Right ventricle myocardium inferior (tissue), 1 donor: Measurements from ENCODE around the gene PLCB2. TPM values are rescaled to one million over a fixed set of nuclear protein-coding genes. Genes with fewer than 3 reads are reported as not detected.

Experiments
- ATAC-seq: fragments of 200-7000 bp; cut with Tn5 transposase; one replicate; pipeline ENCODE4 v1.9.1; 2020; ENCODE audit warnings: mild to moderate bottlenecking, moderate library complexity
- DNase-seq: peaks from one replicate; pipeline ENCODE4 v3.0.0; 2021; ENCODE audit errors: missing footprints
- intact Hi-C: fragments of 100-400 bp; cut with DNase I; formaldehyde crosslinking; loops from one replicate; pipeline ENCODE4 v1.11.0; 2022
- total RNA-seq: library from RNA; stranded (reverse); fragmentation: NEBNext Ultra II Directional; extraction: Animal tissue kit (Norgen Biotek cat#: 25700); gene quantifications from one replicate; pipeline ENCODE4 v1.2.1, GENCODE V29; 2021
- donor health status: DM: no; HTN: yes; CAD: no; lungs with severe emphysema.

Gene PLCB2
- total RNA-seq, 1 donor from 2014 or later = 8.2 TPM

DNA sequence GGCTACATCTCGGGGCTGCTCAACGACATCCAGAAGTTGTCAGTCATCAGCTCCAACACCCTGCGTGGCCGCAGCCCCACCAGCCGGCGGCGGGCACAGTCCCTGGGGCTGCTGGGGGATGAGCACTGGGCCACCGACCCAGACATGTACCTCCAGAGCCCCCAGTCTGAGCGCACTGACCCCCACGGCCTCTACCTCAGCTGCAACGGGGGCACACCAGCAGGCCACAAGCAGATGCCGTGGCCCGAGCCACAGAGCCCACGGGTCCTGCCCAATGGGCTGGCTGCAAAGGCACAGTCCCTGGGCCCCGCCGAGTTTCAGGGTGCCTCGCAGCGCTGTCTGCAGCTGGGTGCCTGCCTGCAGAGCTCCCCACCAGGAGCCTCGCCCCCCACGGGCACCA is 41.9 kb downstream of the PLCB2 start:
- ATAC-seq = no peak
- DNase-seq = no peak
- intact Hi-C loops = no loop called here

DNA sequence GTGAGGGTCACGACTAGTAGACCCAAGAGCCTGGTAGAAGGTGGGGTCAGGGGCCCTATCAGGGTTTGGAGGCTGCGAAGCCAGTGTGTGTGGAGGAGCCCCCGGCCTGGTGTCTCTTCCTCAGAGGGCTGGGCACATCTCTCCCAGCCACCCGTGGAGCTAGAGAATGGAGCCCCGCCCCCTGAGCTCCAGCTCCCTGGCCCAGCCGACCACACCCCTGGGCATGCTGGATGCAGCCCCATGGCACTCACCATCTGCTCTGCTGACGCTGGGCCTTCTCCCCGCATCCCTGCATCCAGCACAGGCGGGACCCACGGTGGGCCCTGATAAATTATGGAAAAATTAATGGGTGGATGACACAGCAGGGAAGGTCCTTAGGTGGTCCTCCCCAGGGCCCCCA is 42.4 kb downstream of the PLCB2 start:
- intact Hi-C loops = no loop called here
- DNase-seq = no peak
- ATAC-seq = no peak

DNA sequence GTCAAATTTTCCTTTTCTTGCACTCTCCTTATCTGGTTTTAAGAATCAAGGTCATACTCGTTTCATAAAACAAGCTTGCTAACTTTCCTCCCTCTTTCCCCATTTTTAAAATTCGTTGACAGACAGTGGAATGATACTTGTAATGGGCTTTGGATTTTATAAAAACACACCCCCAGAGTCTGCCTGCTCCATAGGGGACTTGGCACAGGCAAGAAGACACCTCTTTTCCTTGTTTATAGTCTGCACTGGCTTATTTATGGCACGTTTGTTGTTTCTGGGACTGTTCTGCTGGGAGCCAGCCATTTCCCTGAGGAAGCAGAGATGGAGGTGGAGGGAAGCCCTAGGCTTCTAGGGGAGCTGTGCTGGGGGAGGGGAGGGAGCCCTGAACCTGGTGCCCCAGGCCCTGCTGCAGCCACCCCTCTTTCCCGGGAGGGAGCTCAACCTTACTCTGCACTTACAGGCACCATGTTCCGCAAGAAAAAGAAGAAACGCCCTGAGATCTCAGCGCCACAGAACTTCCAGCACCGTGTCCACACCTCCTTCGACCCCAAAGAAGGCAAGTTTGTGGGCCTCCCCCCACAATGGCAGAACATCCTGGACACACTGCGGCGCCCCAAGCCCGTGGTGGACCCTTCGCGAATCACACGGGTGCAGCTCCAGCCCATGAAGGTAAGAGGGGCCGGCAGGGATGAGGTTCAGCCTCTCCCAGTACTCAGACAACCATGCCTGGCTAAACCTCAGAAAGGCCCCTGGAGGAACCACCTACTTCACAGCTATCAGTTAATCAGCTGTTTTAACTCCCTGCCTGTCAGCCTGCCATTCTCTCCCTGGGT is 43.2 kb downstream of the PLCB2 start:
- intact Hi-C loops = no loop called here
- ATAC-seq (no peak), DNase-seq (no peak)

DNA sequence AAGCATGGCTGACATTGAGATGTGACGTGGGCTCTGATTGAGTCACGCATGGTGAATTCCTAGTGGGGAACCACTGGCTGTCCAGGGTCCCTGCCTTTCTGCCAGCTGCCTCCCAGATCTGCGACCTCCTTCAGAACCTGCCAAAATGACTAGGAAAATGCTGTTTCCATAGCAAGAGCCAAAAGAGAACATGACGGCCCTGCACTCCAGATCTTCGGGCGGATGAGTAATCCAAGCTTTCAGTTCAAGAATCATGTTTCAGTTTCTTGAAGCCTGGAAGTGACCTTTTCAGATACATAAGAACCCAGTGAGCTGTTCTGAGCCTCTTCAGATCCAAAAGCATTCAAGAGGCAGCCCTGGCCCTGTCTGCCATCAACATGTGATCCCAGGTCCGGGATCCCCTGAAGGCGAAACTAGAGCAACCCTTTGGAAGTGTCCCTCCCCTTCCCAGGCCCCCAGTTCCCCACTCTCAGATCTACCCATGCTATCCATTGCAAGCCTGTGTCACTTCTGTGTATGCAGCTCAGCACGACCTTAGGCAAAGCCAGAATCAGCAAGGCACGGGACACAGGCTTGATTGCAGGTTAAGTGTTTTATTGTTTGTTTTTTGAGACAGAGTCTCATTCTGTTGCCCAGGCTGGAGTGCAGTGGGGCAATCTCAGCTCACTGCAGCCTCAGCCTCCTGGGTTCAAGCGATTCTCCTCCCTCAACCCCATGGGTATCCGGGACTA is 44.5 kb downstream of the PLCB2 start:
- DNase-seq (no peak), ATAC-seq (no peak)
- intact Hi-C loops = no loop called here

DNA sequence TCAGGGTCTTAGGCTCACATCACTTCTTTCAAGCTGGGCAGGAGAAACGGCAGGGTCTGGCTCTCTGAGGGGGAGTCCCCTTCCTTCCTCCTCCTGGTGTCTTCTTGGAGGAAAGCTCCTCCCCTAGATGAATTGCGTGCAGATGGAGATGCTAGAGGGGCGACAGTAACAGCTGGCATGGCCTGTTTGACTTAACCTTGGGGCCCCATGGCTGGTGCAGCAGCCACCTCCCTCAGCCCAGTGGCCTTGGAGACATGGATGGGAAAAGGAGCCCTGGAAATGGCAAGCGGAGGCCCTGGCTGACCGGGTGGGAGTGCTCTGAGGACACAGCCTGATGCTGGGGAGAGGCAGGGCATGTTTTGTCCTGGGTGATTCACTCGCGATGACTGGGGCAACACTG is 48.7 kb downstream of the PLCB2 start:
- DNase-seq (peak; percentile 57), ATAC-seq (no peak)
- intact Hi-C loops = no loop called here

DNA sequence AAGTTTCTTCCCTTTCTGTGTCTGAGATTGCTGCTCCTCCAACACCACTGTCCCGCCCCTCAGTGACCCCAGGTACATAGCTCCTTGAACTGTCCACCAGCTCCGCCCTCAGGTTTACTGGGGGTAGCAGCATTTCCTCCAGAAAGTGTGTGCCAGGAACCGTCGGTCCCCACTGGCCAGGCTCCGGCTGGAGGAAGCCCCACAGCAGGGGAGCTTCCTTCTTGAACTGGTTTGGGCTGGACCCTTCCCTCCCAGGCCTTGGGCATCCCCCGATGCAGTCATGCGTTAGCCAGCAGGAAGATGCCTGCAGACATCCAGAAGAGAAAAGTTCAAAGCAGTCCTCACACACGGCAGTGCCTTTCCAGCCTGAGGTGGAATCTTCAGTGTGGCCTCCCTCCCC is 49.2 kb downstream of the PLCB2 start:
- ATAC-seq = no peak
- no peak for DNase-seq
- intact Hi-C loops = no loop called here

DNA sequence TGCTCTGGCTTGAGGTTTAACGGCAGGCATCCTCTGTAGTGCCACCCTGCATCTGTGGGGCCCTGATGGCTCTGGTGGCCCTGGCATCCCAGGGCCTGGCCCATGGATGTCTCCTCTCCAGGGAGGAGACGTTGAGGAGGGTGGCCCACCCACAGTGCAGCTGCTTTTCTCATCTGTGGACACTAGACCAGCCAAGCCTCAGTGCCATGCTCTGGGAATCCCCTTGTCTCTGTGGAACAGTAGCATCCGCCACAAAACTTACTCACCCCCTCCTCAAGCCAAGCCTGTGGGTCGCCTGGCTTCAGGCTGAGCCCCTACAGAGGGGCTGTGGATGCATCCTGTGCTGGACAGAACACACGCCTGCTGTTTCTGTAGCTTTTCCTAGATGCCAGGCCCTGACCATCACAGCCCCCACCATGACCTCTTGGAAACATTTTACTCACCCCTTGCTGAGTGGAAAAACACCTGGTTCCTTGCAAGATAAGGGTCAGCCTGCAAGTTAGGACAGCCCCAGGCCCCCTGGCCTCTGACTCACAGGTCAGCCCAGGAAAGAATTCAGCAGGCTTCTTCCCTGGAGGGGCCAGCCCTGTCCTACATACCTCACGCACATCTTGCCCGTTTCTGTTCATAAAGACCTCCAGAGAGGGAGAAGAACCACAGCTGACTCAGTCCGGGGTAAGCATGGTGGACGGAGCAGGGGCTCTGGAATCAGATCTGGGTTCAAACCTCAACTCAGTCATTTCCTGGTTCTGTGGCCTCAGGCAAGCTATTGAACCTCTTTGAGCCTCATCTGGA is 49.9 kb downstream of the PLCB2 start:
- peak; percentile 3 for DNase-seq
- intact Hi-C loops = no loop called here

DNA sequence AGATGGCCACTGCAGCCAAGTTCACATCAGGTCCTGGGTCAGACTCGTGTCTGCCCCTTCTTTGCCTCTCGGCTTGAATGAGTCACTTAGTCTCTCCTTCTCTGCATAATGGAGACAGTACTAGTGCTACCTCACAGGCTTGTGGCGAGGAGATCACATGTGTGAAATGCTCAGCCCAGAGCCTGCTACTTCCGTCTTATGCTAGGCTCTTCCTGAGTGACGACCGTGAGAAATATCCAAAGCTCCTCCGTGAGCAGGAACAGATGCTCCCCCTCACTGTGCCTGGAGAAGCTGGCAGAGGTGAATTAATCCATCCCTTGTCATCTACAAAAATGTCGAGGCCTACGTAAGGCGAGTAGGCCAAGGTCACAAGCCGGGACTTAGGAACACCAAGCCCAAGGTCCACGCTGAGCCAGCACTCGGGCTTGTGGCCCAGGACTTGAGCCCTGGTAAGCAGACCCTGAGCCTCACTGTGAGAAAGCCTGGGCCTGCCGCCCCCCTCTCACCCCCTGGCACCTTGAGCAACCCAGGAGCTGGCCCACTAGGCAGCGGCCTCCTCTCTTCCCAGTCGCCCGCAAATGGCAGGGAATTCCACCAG is 51.0 kb downstream of the PLCB2 start:
- ATAC-seq (no peak), DNase-seq (peak; percentile 47)
- intact Hi-C loops = no loop called here

More for the DNA sequence above, 49.9 kb downstream of the PLCB2 start:
- no peak for ATAC-seq

DNA sequence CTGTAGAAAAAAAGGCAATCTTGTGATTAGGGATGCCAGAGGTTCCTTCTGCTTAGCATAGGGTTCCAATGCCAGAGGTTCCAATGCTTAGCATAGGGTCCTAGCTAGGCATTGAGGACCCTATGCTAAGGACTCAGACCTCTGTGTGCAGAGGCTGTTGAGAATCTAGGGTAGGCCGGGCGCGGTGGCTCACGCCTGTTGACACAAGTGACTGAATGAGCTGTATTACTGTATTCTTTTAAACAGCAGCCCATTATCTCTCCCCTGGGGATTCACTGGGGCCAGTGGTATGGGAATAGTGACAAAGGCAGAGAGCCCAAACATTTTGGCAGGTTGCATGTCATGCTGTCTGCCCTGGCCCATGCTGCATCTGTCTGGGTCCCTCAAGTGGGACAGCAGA is 52.7 kb downstream of the PLCB2 start:
- DNase-seq (peak; percentile 14), ATAC-seq (no peak)
- intact Hi-C loops = no loop called here

DNA sequence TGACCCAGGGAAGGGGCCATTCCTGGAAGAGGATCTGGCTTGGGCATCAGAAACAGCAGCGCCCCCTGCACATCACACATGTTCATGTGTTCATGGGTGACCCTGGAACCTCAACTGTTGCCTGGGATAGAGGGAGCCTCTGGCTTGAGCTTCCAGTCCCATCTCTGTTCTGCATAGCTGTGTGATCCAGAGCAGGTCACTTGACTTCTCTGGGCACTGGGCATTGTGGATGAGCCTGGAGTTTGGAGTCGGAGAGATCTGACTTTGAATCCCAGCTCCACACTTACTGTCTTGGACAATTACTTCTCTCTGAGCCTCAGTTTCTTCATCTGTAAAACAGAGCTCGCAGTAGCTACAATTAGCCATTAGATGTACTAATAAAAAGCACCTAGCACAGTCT is 53.3 kb downstream of the PLCB2 start:
- intact Hi-C loops = no loop called here
- DNase-seq (no peak), ATAC-seq (no peak)

DNA sequence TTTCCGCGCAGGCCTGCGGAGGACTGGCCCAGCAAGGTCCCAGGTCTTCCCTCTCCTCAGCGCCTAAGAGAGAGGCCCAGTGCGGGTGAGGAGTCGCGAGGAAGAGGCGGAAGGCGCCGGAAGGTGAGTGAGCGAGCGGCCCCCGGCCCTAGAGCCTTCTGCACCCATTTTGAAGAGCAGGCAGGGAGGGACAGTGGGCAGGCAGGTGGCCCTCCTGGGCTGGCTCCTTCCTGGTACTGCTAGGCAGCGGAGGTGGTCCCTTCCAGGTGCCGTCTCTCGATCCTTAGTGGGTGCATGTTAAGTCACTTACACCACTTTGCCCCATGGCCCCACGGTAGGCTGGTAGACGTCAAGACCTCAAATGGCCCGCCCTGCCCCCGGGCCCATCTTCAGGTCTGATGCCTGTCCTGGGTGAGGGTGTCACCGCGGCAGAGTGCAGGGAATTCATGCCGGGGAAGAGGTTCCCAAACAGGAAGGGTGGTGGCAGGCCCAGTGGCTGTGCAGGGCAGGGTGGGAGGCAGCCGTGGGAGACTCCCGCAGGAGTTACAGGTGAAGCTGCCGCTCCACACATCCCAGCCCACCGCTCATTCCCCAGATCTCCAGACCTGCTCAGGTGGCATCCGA is 54.5 kb downstream of the PLCB2 start:
- ATAC-seq (no peak), DNase-seq (peak; percentile 60)
- intact Hi-C loops = no loop called here

DNA sequence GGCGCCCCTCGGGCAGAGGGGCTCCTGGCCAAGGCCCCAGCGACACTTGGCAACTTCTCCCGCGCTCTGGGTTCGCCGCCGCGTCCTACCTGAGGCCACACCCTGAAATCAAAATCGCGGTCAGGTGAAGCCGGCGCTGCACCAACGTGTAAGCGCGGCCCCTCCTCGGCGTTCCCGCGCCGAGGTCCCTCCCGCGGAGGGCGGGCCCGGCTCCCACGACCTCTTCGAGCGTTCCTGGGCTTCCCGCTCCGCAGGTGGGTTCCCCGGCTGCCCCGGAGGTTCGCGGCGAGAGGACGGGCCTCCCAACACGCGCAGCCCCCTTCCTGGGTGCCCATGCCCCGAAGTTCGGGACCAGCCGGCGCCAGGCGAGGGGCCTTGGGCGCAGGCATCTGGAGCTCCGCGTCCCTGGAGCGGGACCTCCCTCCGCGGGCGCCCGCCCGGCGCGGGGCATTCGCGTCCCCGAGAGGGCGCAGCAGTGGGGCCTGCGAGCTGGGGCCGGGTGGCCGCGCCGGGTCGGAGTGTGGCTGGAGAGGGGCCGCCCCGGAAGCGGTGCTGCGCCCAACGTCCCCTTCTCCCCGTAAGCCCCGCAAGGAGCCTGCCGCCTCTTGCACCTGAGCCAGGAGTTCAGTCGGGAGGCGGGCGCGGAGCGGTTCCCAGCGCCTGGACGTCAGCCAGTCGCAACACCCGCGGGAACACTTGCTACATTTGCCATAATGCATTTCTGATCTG is 55.1 kb downstream of the PLCB2 start:
- intact Hi-C loops = no loop called here
- peak; percentile 62 for DNase-seq

DNA sequence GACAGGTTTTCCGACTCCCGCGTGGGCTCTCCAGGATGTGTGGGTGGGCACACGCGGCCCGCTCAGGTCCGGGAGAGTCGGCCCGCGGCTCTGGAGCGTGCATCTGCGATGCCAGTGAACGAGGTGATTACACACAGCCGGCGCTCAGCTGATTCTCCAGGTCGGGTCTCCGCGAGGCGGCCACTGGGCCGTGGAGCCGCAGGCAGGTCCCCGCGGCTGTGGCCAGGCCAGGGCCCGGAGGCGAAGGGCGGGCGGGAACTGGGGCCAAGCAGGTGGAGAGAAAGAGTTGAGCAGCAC is 55.6 kb downstream of the PLCB2 start:
- DNase-seq = peak; percentile 54
- ATAC-seq = peak; percentile 2
- intact Hi-C loops = no loop called here

More for the DNA sequence above, 55.1 kb downstream of the PLCB2 start:
- peak; percentile 56 for ATAC-seq

DNA sequence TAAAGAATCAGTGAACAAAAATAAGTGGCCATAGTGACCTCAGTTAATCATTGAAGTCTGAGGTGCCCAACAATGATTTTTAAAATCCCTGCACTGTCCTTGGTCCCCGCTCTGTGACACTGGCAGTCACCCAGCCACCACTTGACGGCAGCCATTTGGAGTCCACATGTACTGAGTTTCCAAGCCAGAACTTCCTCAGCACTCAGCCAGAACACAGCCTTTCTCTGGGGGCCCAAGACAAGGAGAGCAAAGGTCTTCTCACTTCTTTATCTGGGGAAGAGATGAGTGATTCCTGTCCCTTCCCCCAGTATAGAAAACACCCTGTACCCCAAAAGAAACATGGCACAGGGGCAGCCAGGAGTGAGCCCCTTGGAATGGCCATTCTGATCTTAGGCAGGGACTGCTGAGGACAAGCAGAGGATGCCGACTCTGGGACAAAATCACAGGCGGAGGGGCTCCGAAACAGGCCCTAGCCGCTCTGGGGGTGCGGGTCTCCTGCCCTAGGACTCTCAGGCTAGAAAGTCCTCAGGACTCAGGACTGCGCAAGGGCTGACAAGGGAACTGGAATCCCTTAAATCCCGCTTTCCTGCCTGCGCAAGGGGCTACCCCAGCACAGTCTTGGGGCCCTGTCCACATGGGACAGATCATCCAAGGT is 56.1 kb downstream of the PLCB2 start:
- intact Hi-C loops = no loop called here
- DNase-seq (peak; percentile 70), ATAC-seq (peak; percentile 42)

DNA sequence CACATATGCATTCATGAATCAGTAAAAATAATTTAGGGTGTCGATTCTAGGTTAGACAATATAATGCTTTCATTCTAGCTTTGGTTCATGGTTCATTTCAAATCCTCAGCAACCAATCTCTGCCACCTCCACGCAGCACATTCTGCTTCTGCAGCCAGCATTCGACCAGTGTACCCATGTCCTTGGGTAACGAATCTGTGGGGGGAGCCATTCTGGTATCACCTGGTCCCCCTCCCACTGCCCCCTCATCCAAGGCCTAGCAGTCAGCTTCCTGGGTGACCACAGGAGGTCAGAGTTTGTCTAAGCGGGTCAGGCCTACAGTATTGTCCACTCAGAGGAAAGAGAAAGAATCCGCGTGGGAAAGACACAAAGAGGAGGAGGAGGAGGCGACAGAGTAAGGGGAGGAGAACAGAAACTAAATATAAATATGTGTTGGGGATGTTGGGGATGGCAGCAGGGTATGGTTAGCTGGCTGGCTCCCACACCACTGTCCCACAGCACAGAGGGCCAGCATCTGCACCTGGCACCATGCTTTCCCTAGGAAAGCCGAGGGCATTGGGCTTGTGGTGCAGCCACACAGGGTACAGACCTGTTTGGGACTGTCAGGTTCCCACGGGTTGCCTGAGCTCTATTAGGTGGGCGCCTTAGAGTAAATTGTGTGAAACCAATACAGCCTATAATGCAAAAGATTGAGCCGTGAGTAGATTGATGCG is 56.8 kb downstream of the PLCB2 start:
- no peak for DNase-seq
- no peak for ATAC-seq
- intact Hi-C loops = no loop called here

DNA sequence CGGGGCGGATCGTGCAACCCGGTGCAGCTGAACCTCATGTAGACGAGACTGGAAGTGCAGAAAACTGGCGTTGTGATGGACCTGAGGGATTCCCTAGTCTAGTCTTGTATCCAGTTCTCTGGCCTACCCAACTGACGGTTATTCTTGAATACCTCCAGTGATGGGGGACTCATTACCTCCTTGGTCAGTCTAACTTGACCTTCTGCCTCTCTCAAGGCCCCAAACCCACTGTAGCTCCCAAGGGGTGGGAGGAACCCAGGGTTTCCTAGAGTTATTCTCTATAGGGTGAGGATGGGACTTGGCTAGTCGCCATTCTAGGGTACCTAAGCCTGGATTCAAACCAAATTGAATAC is 57.5 kb downstream of the PLCB2 start:
- ATAC-seq (no peak), DNase-seq (no peak)
- intact Hi-C loops = no loop called here
